ENCODE results near the gene MAD1L1.

The MAD1L1 gene

GRCh38 chr7:2017914-2018568 lies 214.7 kb downstream of the MAD1L1 start:
- Histone ChIP-seq H3K4me3 (ENCODE audit: low read length) (no peak overlapping the region), H3K9me3 (ENCODE audit: insufficient read depth, low read depth, low read length) (no peaks in the 10 kb centered on the region), H3K27ac (ENCODE audit: low read depth, low read length) (no peak overlapping the region), H3K4me1 (ENCODE audit: insufficient read depth, low read length) (no peaks in the 10 kb centered on the region), H3K9ac (ENCODE audit: low read depth, low read length) (no peak overlapping the region; the same call in 1 of the 2 replicates), H3K36me3 (ENCODE audit: insufficient read depth, low read length) (0 out of 2 replicates have a peak, but pooled peaks cover 4% of the 10 kb centered on the region), H3K27me3 (ENCODE audit: insufficient read depth, low read length) (no peaks in the 10 kb centered on the region)
- WGBS: 93% methylated on average over 28 of the region's 28 CpGs

- Histone ChIP-seq H3K9ac (ENCODE audit: low read depth, low read length) (no peak overlapping the region; the same call in 1 of the 2 replicates), H3K4me3 (ENCODE audit: low read length) (no peak overlapping the region), H3K9me3 (ENCODE audit: insufficient read depth, low read depth, low read length) (no peaks in the 10 kb centered on the region), H3K27ac (ENCODE audit: low read depth, low read length) (no peak overlapping the region), H3K36me3 (ENCODE audit: insufficient read depth, low read length) (0 out of 2 replicates have a peak, but pooled peaks cover 5% of the 10 kb centered on the region), H3K4me1 (ENCODE audit: insufficient read depth, low read length) (no peaks in the 10 kb centered on the region), H3K27me3 (ENCODE audit: insufficient read depth, low read length) (no peaks in the 10 kb centered on the region)
- 94% methylated on average over 18 of the region's 18 CpGs for WGBS
Observed at GRCh38 chr7:2017481-2017891, 215.3 kb downstream of the MAD1L1 start.

GRCh38 chr7:2016761-2017480 lies 215.8 kb downstream of the MAD1L1 start:
- Histone ChIP-seq H3K9me3 (ENCODE audit: insufficient read depth, low read depth, low read length) (no peaks in the 10 kb centered on the region), H3K27ac (ENCODE audit: low read depth, low read length) (no peak overlapping the region), H3K4me3 (ENCODE audit: low read length) (no peak overlapping the region), H3K9ac (ENCODE audit: low read depth, low read length) (no peak overlapping the region), H3K27me3 (ENCODE audit: insufficient read depth, low read length) (no peaks in the 10 kb centered on the region), H3K4me1 (ENCODE audit: insufficient read depth, low read length) (no peaks in the 10 kb centered on the region), H3K36me3 (ENCODE audit: insufficient read depth, low read length) (0 out of 2 replicates have a peak, but pooled peaks cover 5% of the 10 kb centered on the region)
- 93% methylated on average over 29 of the region's 29 CpGs for WGBS

GRCh38 chr7:2016021-2016631 lies 216.6 kb downstream of the MAD1L1 start:
- H3K9me3 ChIP-seq (ENCODE audit: insufficient read depth, low read depth, low read length): no peaks in the 10 kb centered on the region
- H3K27me3 ChIP-seq (ENCODE audit: insufficient read depth, low read length): no peaks in the 10 kb centered on the region
- no peak overlapping the region for H3K9ac ChIP-seq (ENCODE audit: low read depth, low read length)
- no peak overlapping the region for H3K27ac ChIP-seq (ENCODE audit: low read depth, low read length)
- no peaks in the 10 kb centered on the region for H3K4me1 ChIP-seq (ENCODE audit: insufficient read depth, low read length)
- 95% methylated on average over 18 of the region's 18 CpGs for whole genome bisulfite sequencing
- no peak overlapping the region for H3K4me3 ChIP-seq (ENCODE audit: low read length)
- H3K36me3 ChIP-seq (ENCODE audit: insufficient read depth, low read length): 0 out of 2 replicates have a peak, but pooled peaks cover 5% of the 10 kb centered on the region

GRCh38 chr7:2015251-2015871 lies 217.4 kb downstream of the MAD1L1 start:
- H3K36me3 ChIP-seq (ENCODE audit: insufficient read depth, low read length): 0 out of 2 replicates have a peak, but pooled peaks cover 5% of the 10 kb centered on the region
- no peaks in the 10 kb centered on the region for H3K9me3 ChIP-seq (ENCODE audit: insufficient read depth, low read depth, low read length)
- no peak overlapping the region; the same call in 1 of the 2 replicates for H3K9ac ChIP-seq (ENCODE audit: low read depth, low read length)
- no peak overlapping the region for H3K27ac ChIP-seq (ENCODE audit: low read depth, low read length)
- H3K27me3 ChIP-seq (ENCODE audit: insufficient read depth, low read length): no peaks in the 10 kb centered on the region
- H3K4me1 ChIP-seq (ENCODE audit: insufficient read depth, low read length): no peaks in the 10 kb centered on the region
- H3K4me3 ChIP-seq (ENCODE audit: low read length): no peak overlapping the region
- 94% methylated on average over 18 of the region's 18 CpGs for WGBS

GRCh38 chr7:2014391-2015241 lies 218.1 kb downstream of the MAD1L1 start:
- Histone ChIP-seq H3K9ac (ENCODE audit: low read depth, low read length) (no peak overlapping the region; the same call in 1 of the 2 replicates), H3K4me1 (ENCODE audit: insufficient read depth, low read length) (no peaks in the 10 kb centered on the region), H3K9me3 (ENCODE audit: insufficient read depth, low read depth, low read length) (no peaks in the 10 kb centered on the region), H3K27me3 (ENCODE audit: insufficient read depth, low read length) (no peaks in the 10 kb centered on the region), H3K27ac (ENCODE audit: low read depth, low read length) (no peak overlapping the region), H3K4me3 (ENCODE audit: low read length) (no peak overlapping the region), H3K36me3 (ENCODE audit: insufficient read depth, low read length) (0 out of 2 replicates have a peak, but pooled peaks cover 5% of the 10 kb centered on the region)
- 95% methylated on average over 47 of the region's 47 CpGs for WGBS

GRCh38 chr7:2013381-2014311 lies 219.1 kb downstream of the MAD1L1 start:
- no peak overlapping the region for H3K27ac ChIP-seq (ENCODE audit: low read depth, low read length)
- no peaks in the 10 kb centered on the region for H3K27me3 ChIP-seq (ENCODE audit: insufficient read depth, low read length)
- H3K9me3 ChIP-seq (ENCODE audit: insufficient read depth, low read depth, low read length): no peaks in the 10 kb centered on the region
- H3K36me3 ChIP-seq (ENCODE audit: insufficient read depth, low read length): 0 out of 2 replicates have a peak, but pooled peaks cover 5% of the 10 kb centered on the region
- no peak overlapping the region for H3K9ac ChIP-seq (ENCODE audit: low read depth, low read length)
- 94% methylated on average over 34 of the region's 34 CpGs for WGBS
- no peak overlapping the region for H3K4me3 ChIP-seq (ENCODE audit: low read length)
- H3K4me1 ChIP-seq (ENCODE audit: insufficient read depth, low read length): no peaks in the 10 kb centered on the region

- Histone ChIP-seq H3K27me3 (ENCODE audit: insufficient read depth, low read length) (no peaks in the 10 kb centered on the region), H3K27ac (ENCODE audit: low read depth, low read length) (no peak overlapping the region), H3K4me3 (ENCODE audit: low read length) (no peak overlapping the region), H3K9me3 (ENCODE audit: insufficient read depth, low read depth, low read length) (no peaks in the 10 kb centered on the region), H3K36me3 (ENCODE audit: insufficient read depth, low read length) (0 out of 2 replicates have a peak, but pooled peaks cover 5% of the 10 kb centered on the region), H3K4me1 (ENCODE audit: insufficient read depth, low read length) (no peaks in the 10 kb centered on the region), H3K9ac (ENCODE audit: low read depth, low read length) (no peak overlapping the region)
- WGBS: 97% methylated on average over 8 of the region's 8 CpGs
Observed at GRCh38 chr7:2012981-2013380, 219.8 kb downstream of the MAD1L1 start.

- no peaks in the 10 kb centered on the region for H3K27me3 ChIP-seq (ENCODE audit: insufficient read depth, low read length)
- H3K9ac ChIP-seq (ENCODE audit: low read depth, low read length): no peak overlapping the region
- 0 out of 2 replicates have a peak, but pooled peaks cover 5% of the 10 kb centered on the region for H3K36me3 ChIP-seq (ENCODE audit: insufficient read depth, low read length)
- 93% methylated on average over 28 of the region's 28 CpGs for WGBS
- H3K9me3 ChIP-seq (ENCODE audit: insufficient read depth, low read depth, low read length): no peaks in the 10 kb centered on the region
- H3K27ac ChIP-seq (ENCODE audit: low read depth, low read length): no peak overlapping the region
- no peaks in the 10 kb centered on the region for H3K4me1 ChIP-seq (ENCODE audit: insufficient read depth, low read length)
- H3K4me3 ChIP-seq (ENCODE audit: low read length): no peak overlapping the region
Observed at GRCh38 chr7:2012044-2012900, 220.5 kb downstream of the MAD1L1 start.

All from HUES64 (cell line).